Measurements from ENCODE around the gene C1QB. TPM values are rescaled to one million over a fixed set of nuclear protein-coding genes. Genes with fewer than 3 reads are reported as not detected.
A peak's percentile ranks its signal among the peaks of the same experiment; 100 is the strongest.

Gene C1QB
- total RNA-seq, 2 donors from 2014 or later: not detected

DNA sequence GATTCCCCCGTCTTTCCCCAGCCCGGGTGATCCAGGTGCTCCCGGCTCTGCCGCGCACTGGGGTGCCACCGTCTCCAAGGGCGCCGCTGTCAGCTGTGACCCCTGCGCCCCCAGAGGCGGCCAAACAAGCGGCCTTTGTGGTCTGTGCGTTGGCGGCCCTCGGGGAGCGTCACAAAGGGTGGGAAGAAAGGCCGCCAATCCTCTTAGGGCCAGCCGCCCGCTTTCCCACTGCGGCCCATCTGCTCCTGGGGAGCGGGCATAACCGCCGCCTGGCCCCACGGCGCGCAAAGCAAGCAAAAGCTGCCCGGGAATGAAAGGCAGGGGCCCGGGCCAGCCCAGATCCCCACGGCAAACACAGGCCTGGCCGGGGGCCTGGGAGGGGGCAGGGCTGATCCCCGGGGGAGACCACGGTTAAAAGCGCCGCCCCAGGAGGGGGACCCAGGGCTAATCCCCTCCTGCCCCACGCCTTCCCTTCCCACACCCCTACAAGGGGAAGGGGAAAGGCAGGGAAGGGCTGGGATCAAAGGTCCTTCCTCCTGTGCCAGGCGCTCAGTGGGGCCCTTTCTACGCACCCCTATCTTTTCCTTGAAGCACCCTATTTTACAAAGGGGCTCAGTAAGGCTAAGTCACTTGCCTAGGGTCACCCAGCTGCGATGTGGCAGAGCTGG is 24.0 kb downstream of the C1QB start:
- H3K4me3 Mint-ChIP-seq: no peak overlapping the region
- no peaks in the 10 kb centered on the region for H3K9me3 Mint-ChIP-seq
- H3K4me1 Mint-ChIP-seq: no peaks in the 10 kb centered on the region
- Histone ChIP-seq H3K9ac (ENCODE audit: extremely low read depth, low read length, poor library complexity, severe bottlenecking) (no peak overlapping the region), H3K9me3 (ENCODE audit: control insufficient read depth, low read length) (no peaks in the 10 kb centered on the region), H3K27me3 (ENCODE audit: control insufficient read depth, insufficient read depth, low read length, poor library complexity, severe bottlenecking) (no peaks in the 10 kb centered on the region), H3K4me1 (ENCODE audit: control insufficient read depth, insufficient read depth, low read length) (peaks cover 2% of the 10 kb centered on the region), H3K36me3 (ENCODE audit: control insufficient read depth, insufficient read depth, low read length) (no peaks in the 10 kb centered on the region), H3K4me3 (ENCODE audit: low read length) (no peak overlapping the region), H3K27ac (ENCODE audit: low read depth, low read length) (peak overlapping the region; percentile 74)
- no peaks in the 10 kb centered on the region for H3K36me3 Mint-ChIP-seq (ENCODE audit: low read depth)
- H3K27me3 Mint-ChIP-seq (ENCODE audit: insufficient read depth): no peaks in the 10 kb centered on the region
- 87 to 92% methylated on average over 15 to 37 of the region's 37 CpGs for WGBS, 2 experiments (ENCODE audit: insufficient coverage in 1 of 2, insufficient read length in 1 of 2)
- TF ChIP-seq, protein P1, sequence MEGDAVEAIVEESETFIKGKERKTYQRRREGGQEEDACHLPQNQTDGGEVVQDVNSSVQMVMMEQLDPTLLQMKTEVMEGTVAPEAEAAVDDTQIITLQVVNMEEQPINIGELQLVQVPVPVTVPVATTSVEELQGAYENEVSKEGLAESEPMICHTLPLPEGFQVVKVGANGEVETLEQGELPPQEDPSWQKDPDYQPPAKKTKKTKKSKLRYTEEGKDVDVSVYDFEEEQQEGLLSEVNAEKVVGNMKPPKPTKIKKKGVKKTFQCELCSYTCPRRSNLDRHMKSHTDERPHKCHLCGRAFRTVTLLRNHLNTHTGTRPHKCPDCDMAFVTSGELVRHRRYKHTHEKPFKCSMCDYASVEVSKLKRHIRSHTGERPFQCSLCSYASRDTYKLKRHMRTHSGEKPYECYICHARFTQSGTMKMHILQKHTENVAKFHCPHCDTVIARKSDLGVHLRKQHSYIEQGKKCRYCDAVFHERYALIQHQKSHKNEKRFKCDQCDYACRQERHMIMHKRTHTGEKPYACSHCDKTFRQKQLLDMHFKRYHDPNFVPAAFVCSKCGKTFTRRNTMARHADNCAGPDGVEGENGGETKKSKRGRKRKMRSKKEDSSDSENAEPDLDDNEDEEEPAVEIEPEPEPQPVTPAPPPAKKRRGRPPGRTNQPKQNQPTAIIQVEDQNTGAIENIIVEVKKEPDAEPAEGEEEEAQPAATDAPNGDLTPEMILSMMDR (conservative IDR thresholded peaks at IDR 0.05): no peak
- no peak overlapping the region for H3K27ac Mint-ChIP-seq
- no peak for DNase-seq

DNA sequence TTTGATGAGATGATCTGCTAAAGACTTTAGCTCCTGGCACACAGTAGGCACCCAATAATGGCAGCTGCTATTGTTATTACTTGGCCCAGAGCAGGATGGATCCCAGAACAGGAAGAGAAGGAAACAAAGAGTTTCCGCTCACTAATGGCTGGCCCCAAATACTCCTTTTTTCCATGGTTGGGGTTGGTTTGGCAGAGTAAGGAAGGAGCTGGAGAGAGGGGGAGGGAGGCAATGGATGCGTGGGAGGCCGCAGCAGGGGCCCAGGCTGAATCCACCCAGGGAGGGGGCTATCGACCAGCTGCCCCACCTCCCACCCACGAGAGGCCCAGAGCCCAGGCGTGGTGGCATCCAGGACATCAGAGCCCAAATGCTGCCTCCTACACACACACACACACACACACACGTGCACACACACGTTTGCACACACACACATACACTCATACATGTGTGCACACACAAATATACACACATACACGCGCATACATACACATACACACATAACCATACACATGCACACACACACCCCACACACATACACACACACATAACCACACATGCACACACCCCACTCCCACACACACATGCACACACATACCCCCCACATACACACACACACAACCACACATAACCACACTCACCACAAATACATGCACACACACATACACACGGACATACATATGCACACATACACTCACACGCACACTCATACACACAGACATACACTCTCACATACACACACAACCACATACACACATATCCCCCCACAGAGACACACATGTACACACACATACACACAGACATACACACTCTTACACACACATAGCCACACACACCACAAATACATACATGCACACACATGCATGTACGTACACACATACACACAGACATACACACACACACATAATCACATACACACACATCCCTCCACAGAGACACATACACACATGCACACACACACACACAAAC is 25.2 kb downstream of the C1QB start:
- Histone ChIP-seq H3K36me3 (ENCODE audit: control insufficient read depth, insufficient read depth, low read length) (no peaks in the 10 kb centered on the region), H3K4me3 (ENCODE audit: low read length) (no peak overlapping the region), H3K9ac (ENCODE audit: extremely low read depth, low read length, poor library complexity, severe bottlenecking) (no peak overlapping the region), H3K27ac (ENCODE audit: low read depth, low read length) (no peak overlapping the region), H3K4me1 (ENCODE audit: control insufficient read depth, insufficient read depth, low read length) (peaks cover 2% of the 10 kb centered on the region), H3K27me3 (ENCODE audit: control insufficient read depth, insufficient read depth, low read length, poor library complexity, severe bottlenecking) (no peaks in the 10 kb centered on the region), H3K9me3 (ENCODE audit: control insufficient read depth, low read length) (no peaks in the 10 kb centered on the region)
- DNase-seq: no peak
- Mint-ChIP-seq H3K36me3 (ENCODE audit: low read depth) (no peaks in the 10 kb centered on the region), H3K4me3 (no peak overlapping the region), H3K4me1 (no peaks in the 10 kb centered on the region), H3K9me3 (no peaks in the 10 kb centered on the region), H3K27me3 (ENCODE audit: insufficient read depth) (peaks cover 2% of the 10 kb centered on the region), H3K27ac (no peak overlapping the region)
- 83 to 90% methylated on average over 4 to 13 of the region's 13 CpGs for WGBS, 2 experiments (ENCODE audit: insufficient coverage in 1 of 2, insufficient read length in 1 of 2)
- TF ChIP-seq, protein P1 (conservative IDR thresholded peaks at IDR 0.05): no peak

DNA sequence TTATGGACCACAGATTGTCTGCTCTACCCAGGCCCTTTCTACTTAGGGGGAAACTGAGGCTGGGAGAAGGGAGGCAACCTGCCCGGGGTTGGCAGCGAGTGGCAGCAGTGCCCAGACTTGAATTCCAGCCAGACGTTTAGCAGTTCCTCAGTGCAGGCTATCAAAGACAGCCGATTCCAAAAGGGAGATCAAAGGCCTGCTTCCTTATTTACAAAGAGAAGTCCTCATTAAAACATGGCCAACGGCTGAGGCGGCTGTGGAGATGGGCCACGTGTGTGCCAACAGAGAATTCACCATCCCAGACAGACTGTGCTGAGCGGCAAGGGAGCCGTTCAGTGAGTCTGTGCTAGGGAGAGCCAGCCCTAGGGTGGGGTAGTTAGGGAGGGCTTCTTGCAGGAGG is 27.7 kb downstream of the C1QB start:
- no peaks in the 10 kb centered on the region for H3K27me3 ChIP-seq (ENCODE audit: control insufficient read depth, insufficient read depth, low read length, poor library complexity, severe bottlenecking)
- H3K4me3 ChIP-seq (ENCODE audit: low read length): no peak overlapping the region
- peaks cover 20% of the 10 kb centered on the region for H3K4me1 Mint-ChIP-seq
- H3K4me1 ChIP-seq (ENCODE audit: control insufficient read depth, insufficient read depth, low read length): peaks cover 10% of the 10 kb centered on the region
- H3K36me3 ChIP-seq (ENCODE audit: control insufficient read depth, insufficient read depth, low read length): no peaks in the 10 kb centered on the region
- no peak overlapping the region for H3K9ac ChIP-seq (ENCODE audit: extremely low read depth, low read length, poor library complexity, severe bottlenecking)
- H3K9me3 Mint-ChIP-seq: no peaks in the 10 kb centered on the region
- TF ChIP-seq, protein P1 (conservative IDR thresholded peaks at IDR 0.05): no peak
- WGBS, 2 experiments (ENCODE audit: insufficient coverage in 1 of 2, insufficient read length in 1 of 2): 87 to 91% methylated on average over 9 of the region's 9 CpGs
- no peak overlapping the region for H3K27ac Mint-ChIP-seq
- no peaks in the 10 kb centered on the region for H3K36me3 Mint-ChIP-seq (ENCODE audit: low read depth)
- H3K27ac ChIP-seq (ENCODE audit: low read depth, low read length): no peak overlapping the region
- H3K27me3 Mint-ChIP-seq (ENCODE audit: insufficient read depth): peaks cover 9% of the 10 kb centered on the region
- H3K4me3 Mint-ChIP-seq: no peak overlapping the region
- DNase-seq: no peak
- no peaks in the 10 kb centered on the region for H3K9me3 ChIP-seq (ENCODE audit: control insufficient read depth, low read length)
